ENCODE data around the gene BRMS1L.

DNA sequence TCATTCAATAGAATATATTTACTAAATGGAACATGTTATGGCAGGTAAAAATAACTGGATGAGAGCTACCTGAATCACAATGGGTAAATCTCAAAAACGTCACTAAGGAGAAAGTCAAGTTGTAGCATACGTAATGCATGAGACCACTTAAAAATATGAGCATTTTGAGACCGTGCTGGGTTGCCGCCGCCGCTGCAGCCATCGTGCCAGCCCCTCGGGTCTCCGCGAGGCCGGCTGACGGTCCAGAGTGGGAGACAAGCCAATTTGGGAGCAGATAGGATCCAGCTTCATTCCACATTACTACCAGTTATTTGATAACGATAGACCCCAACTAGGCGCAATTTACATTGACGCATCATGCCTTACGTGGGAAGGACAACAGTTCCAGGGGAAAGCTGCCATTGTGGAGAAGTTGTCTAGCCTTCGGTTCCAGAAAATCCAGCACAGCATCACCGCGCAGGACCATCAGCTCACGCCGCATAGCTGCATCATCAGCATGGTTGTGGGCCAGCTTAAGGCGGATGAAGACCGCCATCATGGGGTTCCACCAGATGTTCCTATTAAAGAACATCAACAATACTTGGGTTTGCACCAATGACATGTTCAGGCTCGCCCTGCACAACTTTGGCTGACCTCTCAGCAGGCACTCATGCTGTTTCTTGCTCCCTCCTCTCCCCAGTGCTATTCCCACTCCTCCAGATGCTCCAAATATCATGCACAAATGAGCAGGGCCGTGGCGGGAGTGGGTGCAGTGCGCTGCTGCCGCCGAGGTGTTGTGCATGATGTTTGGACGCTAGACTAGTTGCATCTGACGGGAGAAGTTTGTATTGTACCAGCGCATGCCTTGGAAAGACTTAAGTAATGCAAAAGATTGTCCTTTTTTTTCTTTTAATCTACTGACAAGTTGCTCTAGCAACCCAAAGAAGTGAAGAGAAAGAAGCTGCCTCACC lies 6.3 kb upstream of the BRMS1L start:
- TF ChIP-seq, protein P1, sequence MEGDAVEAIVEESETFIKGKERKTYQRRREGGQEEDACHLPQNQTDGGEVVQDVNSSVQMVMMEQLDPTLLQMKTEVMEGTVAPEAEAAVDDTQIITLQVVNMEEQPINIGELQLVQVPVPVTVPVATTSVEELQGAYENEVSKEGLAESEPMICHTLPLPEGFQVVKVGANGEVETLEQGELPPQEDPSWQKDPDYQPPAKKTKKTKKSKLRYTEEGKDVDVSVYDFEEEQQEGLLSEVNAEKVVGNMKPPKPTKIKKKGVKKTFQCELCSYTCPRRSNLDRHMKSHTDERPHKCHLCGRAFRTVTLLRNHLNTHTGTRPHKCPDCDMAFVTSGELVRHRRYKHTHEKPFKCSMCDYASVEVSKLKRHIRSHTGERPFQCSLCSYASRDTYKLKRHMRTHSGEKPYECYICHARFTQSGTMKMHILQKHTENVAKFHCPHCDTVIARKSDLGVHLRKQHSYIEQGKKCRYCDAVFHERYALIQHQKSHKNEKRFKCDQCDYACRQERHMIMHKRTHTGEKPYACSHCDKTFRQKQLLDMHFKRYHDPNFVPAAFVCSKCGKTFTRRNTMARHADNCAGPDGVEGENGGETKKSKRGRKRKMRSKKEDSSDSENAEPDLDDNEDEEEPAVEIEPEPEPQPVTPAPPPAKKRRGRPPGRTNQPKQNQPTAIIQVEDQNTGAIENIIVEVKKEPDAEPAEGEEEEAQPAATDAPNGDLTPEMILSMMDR (IDR thresholded peaks at IDR 0.05): no peak
- TF ChIP-seq ZFX (IDR thresholded peaks at IDR 0.05; ENCODE audit: borderline replicate concordance): no peak
